A673 (cell line): ENCODE results near the gene UMAD1.

ENCODE experiments used
- EZH2 ChIP-seq: fragments of 200-600 bp; sonication (generic); IDR thresholded peaks from 2 replicates; pipeline ENCODE4 v1.6.1; 2017; ENCODE audit warnings: borderline replicate concordance, low read depth, mild to moderate bottlenecking, mixed read lengths, antibody characterized with exemption, low read length; ENCODE audit not compliant: poor library complexity, severe bottlenecking
- TF ChIP-seq, protein P1 (sequence below): fragments of 300-800, 200-600 bp; sonication (generic); conservative IDR thresholded peaks from 2 replicates; pipeline ENCODE4 v1.5.1; 2017; ENCODE audit warnings: low read depth, mild to moderate bottlenecking, antibody characterized with exemption, low read length, moderate library complexity, mixed read lengths

DNA sequence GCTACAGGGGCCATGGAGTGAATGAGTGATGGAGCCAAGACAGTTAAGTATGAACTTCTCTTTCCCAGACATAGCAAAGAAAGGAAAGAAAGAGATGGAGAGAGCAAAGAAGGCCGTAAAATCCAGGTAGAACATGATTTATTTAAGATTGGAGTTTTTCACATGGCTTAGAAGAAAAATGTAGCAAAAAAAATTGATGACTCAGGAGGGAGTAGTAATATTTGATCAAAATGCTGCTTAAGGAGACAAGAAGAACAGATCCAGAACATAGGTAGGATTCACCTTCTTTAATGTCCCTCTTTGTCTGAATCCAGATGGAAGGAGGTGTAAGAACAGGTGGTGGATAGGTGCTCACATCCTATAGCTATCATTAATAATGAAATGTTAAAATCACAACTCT lies 277.0 kb downstream of the UMAD1 start:
- TF ChIP-seq EZH2 = no peak
- TF ChIP-seq, protein P1, sequence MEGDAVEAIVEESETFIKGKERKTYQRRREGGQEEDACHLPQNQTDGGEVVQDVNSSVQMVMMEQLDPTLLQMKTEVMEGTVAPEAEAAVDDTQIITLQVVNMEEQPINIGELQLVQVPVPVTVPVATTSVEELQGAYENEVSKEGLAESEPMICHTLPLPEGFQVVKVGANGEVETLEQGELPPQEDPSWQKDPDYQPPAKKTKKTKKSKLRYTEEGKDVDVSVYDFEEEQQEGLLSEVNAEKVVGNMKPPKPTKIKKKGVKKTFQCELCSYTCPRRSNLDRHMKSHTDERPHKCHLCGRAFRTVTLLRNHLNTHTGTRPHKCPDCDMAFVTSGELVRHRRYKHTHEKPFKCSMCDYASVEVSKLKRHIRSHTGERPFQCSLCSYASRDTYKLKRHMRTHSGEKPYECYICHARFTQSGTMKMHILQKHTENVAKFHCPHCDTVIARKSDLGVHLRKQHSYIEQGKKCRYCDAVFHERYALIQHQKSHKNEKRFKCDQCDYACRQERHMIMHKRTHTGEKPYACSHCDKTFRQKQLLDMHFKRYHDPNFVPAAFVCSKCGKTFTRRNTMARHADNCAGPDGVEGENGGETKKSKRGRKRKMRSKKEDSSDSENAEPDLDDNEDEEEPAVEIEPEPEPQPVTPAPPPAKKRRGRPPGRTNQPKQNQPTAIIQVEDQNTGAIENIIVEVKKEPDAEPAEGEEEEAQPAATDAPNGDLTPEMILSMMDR = no peak
